Measurements from ENCODE around the gene NPC2. TPM values are rescaled to one million over a fixed set of nuclear protein-coding genes. Genes with fewer than 3 reads are reported as not detected.
A peak's percentile ranks its signal among the peaks of the same experiment; 100 is the strongest.

NPC2 gene
- total RNA-seq (2014; rRNA removed) (138 and 195 TPM in 2 replicates), Bru-seq, nascent RNA (percentile 77 among the genes with signal in this experiment), BruChase-seq, experiment 1, labeled RNA remaining after a 6-hour chase (percentile 76 among the genes with signal in this experiment), BruChase-seq, experiment 2, labeled RNA remaining after a 2-hour chase (percentile 68 among the genes with signal in this experiment)
- long read RNA-seq, transcript NPC2-207 (5 exons, 1,035 nt) = major isoform, 138 of 149 reads
- long read RNA-seq, partial matches to known transcripts = 5 of 149 reads
- long read RNA-seq, other reads (novel, unspliced or antisense) = 6 of 149 reads

DNA sequence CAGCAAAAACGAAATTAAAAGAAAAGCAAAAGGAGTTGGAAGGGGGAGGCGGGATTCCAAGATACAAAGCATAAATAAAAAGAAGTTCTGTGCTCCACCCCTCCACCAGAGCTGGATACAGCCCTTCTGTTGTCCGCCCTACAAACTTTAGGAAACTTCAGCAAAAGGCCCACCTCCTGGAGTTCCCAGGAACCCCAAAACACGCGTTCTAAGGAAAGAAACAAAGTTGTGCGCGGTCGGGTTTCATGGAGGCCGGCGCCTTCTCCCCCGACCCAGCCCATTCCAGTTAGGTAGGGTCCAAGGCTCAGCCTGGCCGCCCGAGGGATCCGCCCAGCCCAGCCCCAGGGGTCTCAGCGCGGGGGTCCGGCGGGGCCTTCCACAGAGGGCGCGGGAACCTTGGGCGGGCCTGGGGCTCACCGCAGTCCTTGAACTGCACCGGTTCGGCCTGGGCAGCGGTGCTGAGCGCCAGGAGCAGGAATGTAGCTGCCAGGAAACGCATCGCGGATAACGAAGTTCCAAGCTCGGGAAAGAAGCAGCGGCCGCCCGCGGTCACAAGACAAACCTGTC lies at the start of gene NPC2:
Gene NPC2 (minus strand): TSS at position 530 of the 567 bp plus-strand sequence. CDS start 31 bp downstream, at position 499.
- no peaks in the 10 kb centered on the region for H3K9me3 ChIP-seq (ENCODE audit: low read length)
- H3F3A ChIP-seq (ENCODE audit: low read length, unreplicated experiment) = peaks cover 4% of the 10 kb centered on the region
- H3K79me2 ChIP-seq (ENCODE audit: low read length) = peaks cover 61% of the 10 kb centered on the region
- H3K4me2 ChIP-seq (ENCODE audit: low read length) = peak within 1 kb of the TSS; percentile 97
- H3K9ac ChIP-seq (ENCODE audit: low read length) = peak within 1 kb of the TSS; percentile 84
- ChIA-PET POLR2A (ENCODE audit: unreplicated experiment) (interaction anchor here (0.5 to 1.0 kb wide), 7 partner anchors 30 to 325 kb away, joined by 3 to 5 read pairs (median 4); no protein-coding TSS in a partner anchor), CTCF (interaction anchor here (0.6 to 0.9 kb wide), 2 partner anchors 74 to 178 kb away, joined by 3 to 5 read pairs; no protein-coding TSS in a partner anchor)
- H4K20me1 ChIP-seq (ENCODE audit: low read length) = no peaks in the 10 kb centered on the region
- DNase-seq (no peak), ATAC-seq (peak; percentile 12)
- H3K4me3 ChIP-seq (ENCODE audit: low read length) = peak within 1 kb of the TSS; percentile 93
- no peaks in the 10 kb centered on the region for H3K9me2 ChIP-seq (replicated peaks; ENCODE audit: low read length)
- peak within 1 kb of the TSS; percentile 19; the same call in 1 of the 2 replicates for H3K27ac ChIP-seq (ENCODE audit: low read length)
- H3K27me3 ChIP-seq (ENCODE audit: low read length) = no peaks in the 10 kb centered on the region
- peak within 1 kb of the TSS; percentile 98 for H2AFZ ChIP-seq (ENCODE audit: low read length)
- no TSS peak for BruUV-seq (replicated peaks)
- no peaks in the 10 kb centered on the region for H3K36me3 ChIP-seq (ENCODE audit: low read depth, low read length)
- intact Hi-C loops (cut with micrococcal nuclease) = loop anchor here (1.0 to 5.0 kb wide), 3 partner anchors 78 to 131 kb away; no protein-coding TSS in a partner anchor
- peaks cover 53% of the 10 kb centered on the region for H3K4me1 ChIP-seq (ENCODE audit: insufficient read depth, low read length)
- no peak for TF ChIP-seq EZH2phosphoT487 (IDR thresholded peaks at IDR 0.05; ENCODE audit: borderline replicate concordance, low read length)
- TF ChIP-seq EZH2 (IDR thresholded peaks at IDR 0.05; ENCODE audit: low read length, unreplicated experiment) = no peak
- TF ChIP-seq CTCF (conservative IDR thresholded peaks at IDR 0.05; ENCODE audit: low read depth, low read length) = no peak

GRCh38 chr14:74542056-74542685 lies 49.1 kb upstream of the NPC2 start:
- H3F3A ChIP-seq (ENCODE audit: low read length, unreplicated experiment) = no peaks in the 10 kb centered on the region
- H3K9me2 ChIP-seq (replicated peaks; ENCODE audit: low read length) = no peaks in the 10 kb centered on the region
- no TSS peak for BruUV-seq (replicated peaks)
- H2AFZ ChIP-seq (ENCODE audit: low read length) = no peak overlapping the region
- ChIA-PET CTCF (no interaction called here), POLR2A (ENCODE audit: unreplicated experiment) (no interaction called here)
- TF ChIP-seq EZH2phosphoT487 (IDR thresholded peaks at IDR 0.05; ENCODE audit: borderline replicate concordance, low read length) = no peak
- no peak for TF ChIP-seq CTCF (conservative IDR thresholded peaks at IDR 0.05; ENCODE audit: low read depth, low read length)
- TF ChIP-seq EZH2 (IDR thresholded peaks at IDR 0.05; ENCODE audit: low read length, unreplicated experiment) = no peak
- no peaks in the 10 kb centered on the region for H3K4me1 ChIP-seq (ENCODE audit: insufficient read depth, low read length)
- H3K79me2 ChIP-seq (ENCODE audit: low read length) = no peaks in the 10 kb centered on the region
- H3K27ac ChIP-seq (ENCODE audit: low read length) = no peak overlapping the region
- H4K20me1 ChIP-seq (ENCODE audit: low read length) = no peaks in the 10 kb centered on the region
- DNase-seq (no peak), ATAC-seq (no peak)
- intact Hi-C loops (cut with micrococcal nuclease) = no loop called here
- no peaks in the 10 kb centered on the region for H3K9me3 ChIP-seq (ENCODE audit: low read length)
- H3K9ac ChIP-seq (ENCODE audit: low read length) = no peak overlapping the region
- H3K4me2 ChIP-seq (ENCODE audit: low read length) = no peak overlapping the region
- no peak overlapping the region for H3K4me3 ChIP-seq (ENCODE audit: low read length)
- no peaks in the 10 kb centered on the region for H3K27me3 ChIP-seq (ENCODE audit: low read length)
- H3K36me3 ChIP-seq (ENCODE audit: low read depth, low read length) = no peaks in the 10 kb centered on the region
